K562 (cell line): Measurements from ENCODE around the gene EXOSC1. TPM values are rescaled to one million over a fixed set of nuclear protein-coding genes. Genes with fewer than 3 reads are reported as not detected.
A peak's percentile ranks its signal among the peaks of the same experiment; 100 is the strongest.

Experiments used
- BCOR ChIP-seq: fragments of 450-650 bp; IDR thresholded peaks from 2 replicates; pipeline ENCODE4 v1.6.1; 2016
- CHCHD3 ChIP-seq: fragments of 250-450 bp; sonication (Bioruptor Pico); IDR thresholded peaks from 2 replicates; pipeline ENCODE4 v2.1.2; 2022; ENCODE audit warnings: mild to moderate bottlenecking
- ETV1 ChIP-seq: fragments of 450-650 bp; conservative IDR thresholded peaks from 2 replicates; pipeline ENCODE4 v1.6.1; 2016; ENCODE audit warnings: missing genetic modification characterization, control low read depth, low read depth, missing compliant biosample characterization
- GATAD2B ChIP-seq: fragments of 450-650 bp; IDR thresholded peaks from 2 replicates; pipeline ENCODE4 v1.6.1; 2017; ENCODE audit warnings: mild to moderate bottlenecking, borderline replicate concordance
- L3MBTL2 ChIP-seq: fragments of 450-650 bp; IDR thresholded peaks from 2 replicates; pipeline ENCODE4 v1.6.1; 2016; ENCODE audit warnings: mild to moderate bottlenecking, moderate library complexity
- PHB2 ChIP-seq: fragments of 450-650 bp; IDR thresholded peaks from 2 replicates; pipeline ENCODE4 v1.6.1; 2017; ENCODE audit warnings: low read depth
- RUNX1 ChIP-seq: sonication (generic); IDR thresholded peaks from 2 replicates; pipeline ENCODE4 v1.6.1; 2016; ENCODE audit warnings: antibody characterized with exemption, low read depth
- SAP30 ChIP-seq: fragments of 200-600 bp; sonication (generic); IDR thresholded peaks from 2 replicates; pipeline ENCODE4 v1.6.1; 2012; ENCODE audit warnings: borderline replicate concordance, low read depth, mild to moderate bottlenecking, moderate library complexity, low read length, control low read depth, inconsistent platforms; ENCODE audit not compliant: insufficient read depth, poor library complexity, severe bottlenecking
- SRF ChIP-seq, 2 experiments: fragments of 250-450, 450-650 bp in 1 of 2; sonication (Bioruptor Pico) in 1 of 2; sonication (generic) in 1 of 2; formaldehyde crosslinking; IDR thresholded peaks; 2 replicates each; pipeline versions ENCODE4 v1.5.0 to v1.5.1; 2020 to 2022; ENCODE audit warnings: mild to moderate bottlenecking in 1 of 2, missing genetic modification reagents in 1 of 2
- XRCC5 ChIP-seq: fragments of 200-400 bp; formaldehyde crosslinking; IDR thresholded peaks from 2 replicates; pipeline ENCODE4 v1.6.1; 2017; ENCODE audit warnings: low read depth, mild to moderate bottlenecking, low read length
- ZKSCAN1 ChIP-seq: fragments of 150-350 bp; IDR thresholded peaks from 2 replicates; pipeline ENCODE4 v1.6.1; 2016; ENCODE audit warnings: low read depth, low read length
- ZNF146 ChIP-seq: IDR thresholded peaks from one replicate; pipeline ENCODE4 v1.6.1; 2018; ENCODE audit warnings: missing compliant biosample characterization; ENCODE audit not compliant: unreplicated experiment
- ZNF274 ChIP-seq: IDR thresholded peaks from 2 replicates; pipeline ENCODE4 v1.6.1; 2011; ENCODE audit warnings: low read depth, mild to moderate bottlenecking, low read length, moderate library complexity, borderline replicate concordance
- ZNF583 ChIP-seq: fragments of 250-450 bp; sonication (Bioruptor Pico); IDR thresholded peaks from 2 replicates; pipeline ENCODE4 v1.4.0; 2020
- ZNF584 ChIP-seq: fragments of 200-800 bp; sonication (Bioruptor generic); IDR thresholded peaks from 2 replicates; pipeline ENCODE4 v1.6.1; 2016; ENCODE audit warnings: low read depth, mild to moderate bottlenecking, missing genetic modification characterization, missing compliant biosample characterization
- ZNF764 ChIP-seq: fragments of 250-450 bp; sonication (Bioruptor Pico); IDR thresholded peaks from 2 replicates; pipeline ENCODE4 v1.4.0; 2020; ENCODE audit warnings: low read depth, mild to moderate bottlenecking, moderate library complexity
- polyA plus RNA-seq, 8 experiments: library from polyadenylated mRNA; depleted of rRNA in 4 of 8; stranded (reverse) in 5 of 8; unstranded in 3 of 8; fragments of >200 nt; fragmentation: Nextera tagmentation in 2 of 8; fragmentation: Illumina TruSeq in 1 of 8; extraction: Ambion mirVana in 2 of 8; extraction: Trizol in 1 of 8; gene quantifications; 2 replicates each; pipeline versions ENCODE4 v1.2.1 to v1.2.3, GENCODE V29; 2011 to 2014; ENCODE audit warnings: inconsistent platforms in 1 of 8, missing spikeins in 1 of 8
- total RNA-seq, 7 experiments: library from RNA; depleted of rRNA in 6 of 7; stranded (reverse); fragments of >200 nt in 6 of 7; fragmentation: Illumina TruSeq in 2 of 7; extraction: Trizol in 2 of 7; gene quantifications; 2 replicates each; pipeline versions ENCODE4 v1.2.1 to v1.2.3, GENCODE V29; 2011 to 2021; ENCODE audit warnings: low replicate concordance in 1 of 7
- TF ChIP-seq, protein P1 (sequence below), 2 experiments: fragments of 250-450 bp in 1 of 2; fragments of 450-650 bp in 1 of 2; sonication (Bioruptor Pico) in 1 of 2; IDR thresholded peaks; 2 replicates each; pipeline versions ENCODE4 v1.6.1 to v1.8.0; 2016 to 2021; ENCODE audit warnings: mild to moderate bottlenecking in 2 of 2, moderate library complexity in 2 of 2, missing compliant biosample characterization in 1 of 2, missing genetic modification characterization in 1 of 2
- TF ChIP-seq, protein P2 (sequence below): fragments of 250-450 bp; sonication (Bioruptor Pico); IDR thresholded peaks from 2 replicates; pipeline ENCODE4 v1.4.0; 2020
- TF ChIP-seq, protein P3 (sequence below): fragments of 200-800 bp; sonication (Bioruptor generic); IDR thresholded peaks from 2 replicates; pipeline ENCODE4 v1.6.1; 2017; ENCODE audit warnings: missing genetic modification characterization, missing compliant biosample characterization
- TF ChIP-seq, protein P4 (sequence below): fragments of 250-450 bp; sonication (Bioruptor Pico); IDR thresholded peaks from 2 replicates; pipeline ENCODE4 v1.4.0; 2020; ENCODE audit warnings: mild to moderate bottlenecking, moderate library complexity, borderline replicate concordance
- TF ChIP-seq, protein P5 (sequence below): sonication (generic); formaldehyde crosslinking; IDR thresholded peaks from 2 replicates; pipeline ENCODE4 v1.8.1; 2022; ENCODE audit warnings: missing genetic modification reagents

EXOSC1 gene
- total and polyA plus RNA-seq, 9 of the 15 experiments (the other 6 are each of a cell fraction or from before 2014, with no cell fraction given): 44.3 to 117 (median 67.0) TPM

DNA sequence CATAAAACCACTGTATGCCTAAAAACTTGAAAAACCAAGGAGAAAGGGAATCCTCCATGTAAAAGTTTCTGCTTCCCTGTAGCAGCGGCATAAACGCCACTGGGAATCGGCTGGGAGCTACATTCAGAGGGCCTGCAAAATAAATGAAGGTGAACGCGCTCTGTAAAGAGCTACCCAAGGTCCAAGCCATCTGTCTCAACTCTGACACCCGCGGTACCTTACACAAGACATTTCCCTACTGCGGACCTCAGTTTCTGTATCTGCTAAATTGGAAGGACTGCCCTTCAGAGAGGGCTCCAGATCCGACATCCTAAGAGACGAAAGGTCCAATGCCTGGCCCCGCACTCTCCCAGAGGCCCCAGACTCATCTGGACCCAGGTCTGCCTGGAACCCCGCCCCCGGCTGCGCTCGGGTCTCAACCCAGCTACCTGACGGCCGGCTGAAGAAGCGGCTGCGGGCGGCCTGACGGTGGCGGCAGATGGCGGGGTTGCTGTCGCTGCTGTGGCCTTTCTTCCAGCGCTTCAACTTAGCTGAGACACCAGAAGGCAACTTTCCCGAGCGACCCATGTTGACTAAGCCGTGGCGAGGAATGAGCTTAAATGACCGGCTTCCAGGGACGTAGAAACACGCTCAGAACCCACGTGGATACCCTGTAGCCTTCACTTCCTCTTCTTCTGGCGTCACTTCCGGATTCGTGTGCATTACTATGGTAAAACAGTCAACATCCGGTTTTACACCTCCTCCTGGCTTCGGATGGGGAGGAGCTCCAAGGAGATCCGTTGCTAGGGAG, 44.9 kb downstream of the EXOSC1 start, which contains the start of gene RRP12 (continued):
- TF ChIP-seq CHCHD3 (CRISPR knock-in tag) (no peak), ZNF764 (CRISPR knock-in tag) (no peak), ZNF274 (no peak), ZNF584 (CRISPR knock-in tag) (no peak), ZNF583 (CRISPR knock-in tag) (no peak), ZKSCAN1 (no peak), BCOR (no peak), ETV1 (tag) (peak; percentile 87), SAP30 (peak; percentile 100), GATAD2B (no peak), SRF (CRISPR knock-in tag; IDR thresholded peaks at IDR 0.05) (no peak), ZNF146 (no peak), L3MBTL2 (no peak), XRCC5 (no peak), PHB2 (no peak), RUNX1 (no peak)
- TF ChIP-seq, protein P1, sequence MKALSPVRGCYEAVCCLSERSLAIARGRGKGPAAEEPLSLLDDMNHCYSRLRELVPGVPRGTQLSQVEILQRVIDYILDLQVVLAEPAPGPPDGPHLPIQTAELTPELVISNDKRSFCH (CRISPR knock-in tag; IDR thresholded peaks at IDR 0.05): no peak
- TF ChIP-seq, protein P1 (tag; IDR thresholded peaks at IDR 0.05): no peak
- TF ChIP-seq, protein P2, sequence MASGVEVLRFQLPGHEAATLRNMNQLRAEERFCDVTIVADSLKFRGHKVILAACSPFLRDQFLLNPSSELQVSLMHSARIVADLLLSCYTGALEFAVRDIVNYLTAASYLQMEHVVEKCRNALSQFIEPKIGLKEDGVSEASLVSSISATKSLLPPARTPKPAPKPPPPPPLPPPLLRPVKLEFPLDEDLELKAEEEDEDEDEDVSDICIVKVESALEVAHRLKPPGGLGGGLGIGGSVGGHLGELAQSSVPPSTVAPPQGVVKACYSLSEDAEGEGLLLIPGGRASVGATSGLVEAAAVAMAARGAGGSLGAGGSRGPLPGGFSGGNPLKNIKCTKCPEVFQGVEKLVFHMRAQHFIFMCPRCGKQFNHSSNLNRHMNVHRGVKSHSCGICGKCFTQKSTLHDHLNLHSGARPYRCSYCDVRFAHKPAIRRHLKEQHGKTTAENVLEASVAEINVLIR (CRISPR knock-in tag): peak; percentile 55; the same call in 1 of the 2 replicates
- TF ChIP-seq, protein P3, sequence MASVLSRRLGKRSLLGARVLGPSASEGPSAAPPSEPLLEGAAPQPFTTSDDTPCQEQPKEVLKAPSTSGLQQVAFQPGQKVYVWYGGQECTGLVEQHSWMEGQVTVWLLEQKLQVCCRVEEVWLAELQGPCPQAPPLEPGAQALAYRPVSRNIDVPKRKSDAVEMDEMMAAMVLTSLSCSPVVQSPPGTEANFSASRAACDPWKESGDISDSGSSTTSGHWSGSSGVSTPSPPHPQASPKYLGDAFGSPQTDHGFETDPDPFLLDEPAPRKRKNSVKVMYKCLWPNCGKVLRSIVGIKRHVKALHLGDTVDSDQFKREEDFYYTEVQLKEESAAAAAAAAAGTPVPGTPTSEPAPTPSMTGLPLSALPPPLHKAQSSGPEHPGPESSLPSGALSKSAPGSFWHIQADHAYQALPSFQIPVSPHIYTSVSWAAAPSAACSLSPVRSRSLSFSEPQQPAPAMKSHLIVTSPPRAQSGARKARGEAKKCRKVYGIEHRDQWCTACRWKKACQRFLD (CRISPR knock-in tag): peak; percentile 81
- TF ChIP-seq, protein P4, sequence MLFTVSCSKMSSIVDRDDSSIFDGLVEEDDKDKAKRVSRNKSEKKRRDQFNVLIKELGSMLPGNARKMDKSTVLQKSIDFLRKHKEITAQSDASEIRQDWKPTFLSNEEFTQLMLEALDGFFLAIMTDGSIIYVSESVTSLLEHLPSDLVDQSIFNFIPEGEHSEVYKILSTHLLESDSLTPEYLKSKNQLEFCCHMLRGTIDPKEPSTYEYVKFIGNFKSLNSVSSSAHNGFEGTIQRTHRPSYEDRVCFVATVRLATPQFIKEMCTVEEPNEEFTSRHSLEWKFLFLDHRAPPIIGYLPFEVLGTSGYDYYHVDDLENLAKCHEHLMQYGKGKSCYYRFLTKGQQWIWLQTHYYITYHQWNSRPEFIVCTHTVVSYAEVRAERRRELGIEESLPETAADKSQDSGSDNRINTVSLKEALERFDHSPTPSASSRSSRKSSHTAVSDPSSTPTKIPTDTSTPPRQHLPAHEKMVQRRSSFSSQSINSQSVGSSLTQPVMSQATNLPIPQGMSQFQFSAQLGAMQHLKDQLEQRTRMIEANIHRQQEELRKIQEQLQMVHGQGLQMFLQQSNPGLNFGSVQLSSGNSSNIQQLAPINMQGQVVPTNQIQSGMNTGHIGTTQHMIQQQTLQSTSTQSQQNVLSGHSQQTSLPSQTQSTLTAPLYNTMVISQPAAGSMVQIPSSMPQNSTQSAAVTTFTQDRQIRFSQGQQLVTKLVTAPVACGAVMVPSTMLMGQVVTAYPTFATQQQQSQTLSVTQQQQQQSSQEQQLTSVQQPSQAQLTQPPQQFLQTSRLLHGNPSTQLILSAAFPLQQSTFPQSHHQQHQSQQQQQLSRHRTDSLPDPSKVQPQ (CRISPR knock-in tag): no peak
- TF ChIP-seq, protein P5, sequence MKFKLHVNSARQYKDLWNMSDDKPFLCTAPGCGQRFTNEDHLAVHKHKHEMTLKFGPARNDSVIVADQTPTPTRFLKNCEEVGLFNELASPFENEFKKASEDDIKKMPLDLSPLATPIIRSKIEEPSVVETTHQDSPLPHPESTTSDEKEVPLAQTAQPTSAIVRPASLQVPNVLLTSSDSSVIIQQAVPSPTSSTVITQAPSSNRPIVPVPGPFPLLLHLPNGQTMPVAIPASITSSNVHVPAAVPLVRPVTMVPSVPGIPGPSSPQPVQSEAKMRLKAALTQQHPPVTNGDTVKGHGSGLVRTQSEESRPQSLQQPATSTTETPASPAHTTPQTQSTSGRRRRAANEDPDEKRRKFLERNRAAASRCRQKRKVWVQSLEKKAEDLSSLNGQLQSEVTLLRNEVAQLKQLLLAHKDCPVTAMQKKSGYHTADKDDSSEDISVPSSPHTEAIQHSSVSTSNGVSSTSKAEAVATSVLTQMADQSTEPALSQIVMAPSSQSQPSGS (CRISPR knock-in tag): no peak
